ENCODE measurements around the gene TNKS1BP1. TPM values are rescaled to one million over a fixed set of nuclear protein-coding genes. Genes with fewer than 3 reads are reported as not detected.

The TNKS1BP1 gene
- total and polyA plus RNA-seq, 8 donors = 63.4 to 172 (median 80.8) TPM

GRCh38 chr11:57302489-57302888 is 22.3 kb downstream of the TNKS1BP1 start:
- intact Hi-C loops (cut with DNase I) = loop anchor here in 1 of 3 donors (10.0 kb wide), 1 partner anchor 58 kb away; no protein-coding TSS in a partner anchor
- FAIRE-seq (no peak), DNase-seq (no peak), ATAC-seq (no peak)
- no peak overlapping the region for H3K27ac ChIP-seq
- peaks cover 23 to 51% (median 39%) of the 10 kb centered on the region in 3 donors for H3K36me3 ChIP-seq
- H3K9me3 ChIP-seq = no peaks in the 10 kb centered on the region
- 91 to 95% methylated on average over 15 of the region's 15 CpGs for WGBS, 2 donors
- H3K4me3 ChIP-seq = no peak overlapping the region
- no peak for TF ChIP-seq CTCF (IDR thresholded peaks at IDR 0.05)
- H3K27me3 ChIP-seq = no peaks in the 10 kb centered on the region
- H3K4me1 ChIP-seq = peaks cover 12 to 24% (median 22%) of the 10 kb centered on the region in 3 donors

- Histone ChIP-seq H3K27me3 (no peaks in the 10 kb centered on the region), H3K4me3 (no peak overlapping the region), H3K36me3 (peaks cover 23 to 51% (median 39%) of the 10 kb centered on the region in 3 donors), H3K4me1 (peaks cover 12 to 24% (median 17%) of the 10 kb centered on the region in 3 donors), H3K9me3 (no peaks in the 10 kb centered on the region), H3K27ac (no peak overlapping the region)
- TF ChIP-seq CTCF (IDR thresholded peaks at IDR 0.05) = no peak
- no peak for DNase-seq
- WGBS, 2 donors = 96 to 97% methylated on average over 27 of the region's 27 CpGs
- intact Hi-C loops (cut with DNase I) = loop anchor here in 1 of 3 donors (10.0 kb wide), 1 partner anchor 57 kb away; no protein-coding TSS in a partner anchor
- no peak for ATAC-seq
- FAIRE-seq = no peak
These were observed 22.9 kb downstream of the TNKS1BP1 start for GRCh38 chr11:57301711-57302423.

GRCh38 chr11:57300785-57301184 is 24.0 kb downstream of the TNKS1BP1 start:
- Histone ChIP-seq H3K4me3 (no peak overlapping the region), H3K27ac (no peak overlapping the region), H3K36me3 (peaks cover 23 to 51% (median 39%) of the 10 kb centered on the region in 3 donors), H3K9me3 (no peaks in the 10 kb centered on the region), H3K27me3 (no peaks in the 10 kb centered on the region), H3K4me1 (peaks cover 10 to 17% (median 12%) of the 10 kb centered on the region in 3 donors)
- FAIRE-seq (no peak), ATAC-seq (no peak), DNase-seq (no peak)
- no peak for TF ChIP-seq CTCF (IDR thresholded peaks at IDR 0.05)
- intact Hi-C loops (cut with DNase I) = loop anchor here in 1 of 3 donors (10.0 kb wide), 1 partner anchor 56 kb away; no protein-coding TSS in a partner anchor
- WGBS, 2 donors = 98 to 99% methylated on average over 10 of the region's 10 CpGs

GRCh38 chr11:57299150-57299737 is 25.5 kb downstream of the TNKS1BP1 start:
- Histone ChIP-seq H3K4me1 (peaks cover 9 to 13% (median 10%) of the 10 kb centered on the region in 3 donors), H3K36me3 (peaks cover 23 to 51% (median 39%) of the 10 kb centered on the region in 3 donors), H3K27ac (no peak overlapping the region), H3K4me3 (no peak overlapping the region), H3K27me3 (no peaks in the 10 kb centered on the region), H3K9me3 (no peaks in the 10 kb centered on the region)
- ATAC-seq = no peak
- FAIRE-seq = no peak
- DNase-seq = no peak
- 97 to 98% methylated on average over 5 of the region's 5 CpGs for WGBS, 2 donors
- intact Hi-C loops (cut with DNase I) = no loop called here
- no peak for TF ChIP-seq CTCF (IDR thresholded peaks at IDR 0.05)

Measured in pancreas (tissue), 10 donors.